Measurements from ENCODE around the gene SLC35B4.
"Not testable (repeated sequence)": the region's sequence is repeated elsewhere in the genome, so short reads cannot be mapped to it uniquely, and the experiment has no call there.

SLC35B4 gene

DNA sequence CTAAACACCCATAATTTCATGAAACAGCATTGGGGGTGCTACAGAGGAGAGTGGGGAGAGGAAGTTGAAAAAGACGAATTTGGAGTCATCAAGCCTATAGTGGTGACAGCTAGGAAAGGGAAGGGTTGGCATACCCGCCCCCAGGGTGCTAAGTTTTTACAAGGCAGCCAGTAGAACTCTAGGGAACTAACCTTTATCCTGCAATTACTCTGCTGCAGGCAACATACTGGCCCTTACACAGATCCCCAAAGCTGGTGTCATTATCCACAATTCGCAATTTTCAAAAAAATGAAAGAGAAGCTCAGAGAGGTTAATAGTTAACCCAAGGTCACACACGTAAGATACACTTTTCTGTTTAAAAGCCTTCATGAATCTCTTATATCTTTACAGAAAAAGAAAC, 14.2 kb upstream of the SLC35B4 start:
- no peak for DNase-seq

DNA sequence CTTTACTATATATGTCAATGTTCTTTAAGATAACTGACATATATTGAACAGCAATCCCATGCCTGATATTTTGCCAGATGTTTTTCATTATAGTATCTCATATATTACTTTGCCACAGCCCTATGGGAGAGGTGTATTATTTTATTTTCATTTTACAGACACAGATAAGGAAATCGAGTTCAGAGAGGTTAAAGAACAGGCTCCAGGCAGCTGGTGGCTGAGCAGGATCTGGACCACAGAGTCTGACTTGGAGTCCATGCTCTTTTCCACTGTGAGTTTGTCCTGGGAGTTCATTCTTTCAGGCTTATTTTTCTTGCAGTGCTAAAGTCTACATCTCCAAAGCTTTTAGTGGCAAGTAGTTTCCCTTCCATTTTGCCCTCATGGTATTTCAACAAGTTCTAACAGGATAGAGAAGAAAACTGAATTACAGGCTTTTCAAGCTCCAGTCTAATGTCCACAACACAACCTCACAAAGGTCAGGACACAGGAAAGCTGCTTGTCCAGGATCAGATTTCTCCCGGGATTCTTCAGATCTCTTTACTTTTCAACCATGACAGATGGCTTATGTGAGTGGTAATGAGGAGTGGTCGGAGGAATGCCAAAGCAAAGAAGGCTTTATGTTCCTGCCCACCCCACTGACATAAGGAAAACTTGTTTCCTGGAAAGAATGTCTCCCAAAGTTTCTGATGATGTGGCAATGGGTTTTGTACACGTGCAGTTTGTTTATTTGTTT, 13.1 kb upstream of the SLC35B4 start:
- DNase-seq: no peak

GRCh38 chr7:134328900-134329299, 12.2 kb upstream of the SLC35B4 start:
- DNase-seq: no peak

GRCh38 chr7:134327896-134328295, 11.2 kb upstream of the SLC35B4 start:
- DNase-seq: peak; percentile 43

DNA sequence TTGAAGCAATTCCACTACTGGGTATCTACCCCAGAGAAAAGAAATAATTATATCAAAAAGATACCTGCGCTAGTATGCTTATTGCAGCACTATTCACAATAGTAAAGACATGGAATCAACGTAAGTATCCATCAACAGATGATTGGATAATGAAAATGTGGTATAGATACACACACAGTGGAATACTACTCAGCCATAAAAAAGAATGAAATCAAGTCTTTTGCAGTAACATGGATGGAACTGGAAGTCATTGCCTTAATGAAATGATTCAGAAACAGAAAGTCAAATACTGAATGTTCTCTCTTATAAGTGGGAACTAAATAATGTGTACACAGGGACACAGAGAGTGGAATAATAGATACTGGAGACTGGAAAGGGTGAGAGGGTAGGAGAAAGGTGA, 7.4 kb upstream of the SLC35B4 start:
- no peak for DNase-seq

GRCh38 chr7:134320201-134320600, 3.5 kb upstream of the SLC35B4 start:
- DNase-seq: no peak

GRCh38 chr7:134318443-134318842, 1.7 kb upstream of the SLC35B4 start:
- no peak for DNase-seq

- DNase-seq: no peak
Measured at GRCh38 chr7:134317434-134317833, 704 bp upstream of the SLC35B4 start.

- DNase-seq: no peak
Measured at GRCh38 chr7:134315679-134316538, 821 bp downstream of the SLC35B4 start.

GRCh38 chr7:134313543-134313942, 3.2 kb downstream of the SLC35B4 start:
- no peak for DNase-seq

- DNase-seq: no peak
Measured at GRCh38 chr7:134312717-134313116, 4.0 kb downstream of the SLC35B4 start.

GRCh38 chr7:134311807-134312206, 4.9 kb downstream of the SLC35B4 start:
- no peak for DNase-seq

- no peak for DNase-seq
Measured at GRCh38 chr7:134308548-134308947, 8.2 kb downstream of the SLC35B4 start.

DNA sequence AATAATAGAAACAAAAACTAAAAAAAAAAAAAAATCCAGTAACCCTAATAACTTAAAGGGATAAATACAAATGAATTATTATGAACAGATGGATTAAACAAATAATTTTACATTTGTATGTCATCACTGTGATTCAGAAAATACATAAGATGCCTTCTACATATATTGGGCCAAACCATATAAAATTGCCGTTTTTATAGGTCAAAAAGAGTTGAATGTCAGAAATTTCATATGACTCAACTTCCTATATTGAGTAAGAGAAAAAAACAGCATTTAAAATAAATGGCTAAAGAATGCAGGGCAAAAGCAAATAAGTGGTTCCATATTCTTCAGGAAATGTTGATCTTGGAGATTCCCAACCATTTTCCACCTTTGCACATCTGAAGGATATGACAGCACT, 9.4 kb downstream of the SLC35B4 start:
- no peak for DNase-seq

- no peak for DNase-seq
Measured at GRCh38 chr7:134302120-134302519, 14.6 kb downstream of the SLC35B4 start.

DNA sequence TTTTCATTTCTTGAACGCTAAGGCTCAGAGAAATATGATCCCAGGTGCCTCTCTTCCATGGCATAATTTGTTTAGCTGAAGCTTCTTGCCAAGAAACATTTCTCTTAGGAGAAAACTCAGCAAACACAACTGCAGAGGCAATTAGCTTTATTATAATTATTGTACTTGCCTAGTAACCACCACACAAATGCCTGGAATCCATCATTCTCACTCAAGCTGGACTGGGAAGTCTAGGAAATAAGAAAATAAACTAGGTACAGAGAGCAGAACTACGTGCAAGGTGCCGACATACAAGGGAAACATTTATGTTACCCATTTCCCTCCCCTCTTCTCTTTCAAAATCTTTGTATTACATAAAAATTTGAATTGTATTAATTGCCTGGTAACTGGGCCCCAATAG, 15.1 kb downstream of the SLC35B4 start:
- no peak for DNase-seq

DNA sequence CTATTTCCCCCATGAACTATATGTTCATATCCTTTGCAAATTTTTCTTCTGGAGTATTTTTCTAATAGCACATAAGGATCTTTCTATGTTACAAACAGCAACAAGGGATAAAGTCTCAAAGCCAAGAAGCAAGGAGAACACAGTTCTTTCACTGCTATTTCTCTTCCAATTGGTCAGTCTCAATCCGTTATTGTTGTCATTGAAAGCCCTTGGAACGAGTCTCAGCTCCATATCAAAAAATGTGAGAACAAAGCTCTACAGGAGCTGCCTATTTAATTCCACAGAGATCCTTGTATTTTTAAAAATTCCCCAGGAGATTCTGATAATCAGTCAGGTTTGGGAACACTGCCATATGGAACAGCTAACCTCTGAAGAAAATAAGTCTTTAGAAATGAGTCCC, 15.7 kb downstream of the SLC35B4 start:
- no peak for DNase-seq

DNA sequence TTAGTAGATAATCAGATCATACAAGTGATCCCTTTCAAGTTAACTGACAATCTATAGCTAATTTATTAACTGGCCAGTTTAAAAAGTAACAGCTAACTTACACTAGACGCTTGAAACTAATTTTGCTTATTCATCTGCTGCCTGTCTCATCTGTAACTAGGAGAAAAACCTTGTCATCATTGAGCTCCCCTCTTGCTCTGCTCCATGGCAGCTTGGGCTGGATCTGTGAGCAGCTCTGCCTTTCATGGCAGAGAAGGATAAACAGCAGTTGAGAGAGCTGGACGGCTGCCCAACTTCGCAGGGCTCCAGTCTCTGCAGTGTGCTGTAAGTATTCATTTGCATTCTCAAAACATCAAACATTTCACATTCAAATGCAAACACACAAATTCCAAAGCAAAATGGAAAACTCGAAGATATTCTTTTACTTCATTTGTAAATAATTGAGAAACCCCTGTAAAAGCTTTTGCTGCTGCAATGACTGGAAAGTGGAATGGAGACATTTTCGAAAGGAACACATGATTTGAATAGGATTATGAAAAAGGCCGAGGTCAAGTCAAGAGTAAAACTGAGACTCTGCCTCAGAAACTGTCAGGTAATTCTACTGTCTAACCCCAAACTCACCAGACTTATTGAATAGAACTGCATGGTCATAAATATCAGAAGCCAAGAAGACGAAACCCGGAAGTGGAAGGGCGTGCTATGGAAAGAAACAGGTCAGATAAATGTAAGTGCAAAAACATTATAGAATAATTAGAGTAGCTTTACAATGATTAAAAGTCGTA, 17.6 kb downstream of the SLC35B4 start:
- DNase-seq: no peak

GRCh38 chr7:134297489-134297888, 19.2 kb downstream of the SLC35B4 start:
- no peak for DNase-seq

GRCh38 chr7:134295982-134296381, 20.7 kb downstream of the SLC35B4 start:
- not testable (repeated sequence) for DNase-seq

GRCh38 chr7:134293002-134293740, 23.6 kb downstream of the SLC35B4 start:
- DNase-seq: no peak

DNA sequence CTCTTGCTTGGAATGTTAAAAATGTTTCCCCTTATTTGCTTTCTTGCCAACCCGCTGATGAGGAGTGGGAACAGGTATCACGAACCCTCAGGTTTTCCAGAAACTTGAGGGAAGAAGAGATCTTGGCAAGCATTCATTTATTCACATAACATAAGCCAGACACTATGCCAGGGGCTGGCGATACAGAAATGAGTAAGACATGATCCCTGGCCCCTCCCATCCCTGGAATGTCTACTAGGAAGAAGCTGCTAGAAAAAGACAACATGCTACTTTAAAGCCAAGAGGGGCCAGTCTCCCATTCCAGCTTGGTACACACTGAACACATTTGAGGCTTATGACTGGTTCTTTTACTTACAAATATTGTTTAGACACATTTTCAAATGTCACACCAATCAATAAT, 26.4 kb downstream of the SLC35B4 start:
- no peak for DNase-seq

DNA sequence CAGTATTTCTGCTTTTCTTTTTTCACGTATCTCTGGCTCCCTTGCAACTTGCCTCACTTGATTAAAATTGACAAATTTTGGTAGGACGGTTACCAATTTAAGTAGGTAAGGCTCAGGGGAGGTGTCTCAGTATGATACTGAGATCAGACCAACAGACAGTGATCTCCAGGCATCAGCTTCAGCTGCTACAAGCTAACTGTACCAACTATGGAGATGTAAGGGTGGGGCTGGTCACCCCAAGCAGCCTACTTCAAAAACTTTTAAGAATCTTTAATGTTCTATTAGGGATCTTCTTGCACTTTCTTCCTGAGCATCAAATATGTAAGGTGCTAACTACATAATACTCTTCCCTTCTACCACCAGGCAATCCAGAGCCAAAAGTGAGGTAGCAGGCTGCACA, 26.9 kb downstream of the SLC35B4 start:
- DNase-seq: no peak
